ENCODE measurements around the gene CDK5R2.
"Not testable (repeated sequence)": the region's sequence is repeated elsewhere in the genome, so short reads cannot be mapped to it uniquely, and the experiment has no call there.

CDK5R2 gene

GRCh38 chr2:218959141-218959731, at the start of gene CDK5R2:
CDK5R2 (plus strand) TSS chr2:218959666; CDS start chr2:218959821, 155 bp downstream.
- no peak for TF ChIP-seq CTCF (IDR thresholded peaks at IDR 0.05; ENCODE audit: borderline replicate concordance, insufficient read depth, low read depth, low read length)
- peak within 1 kb of the TSS; percentile 40 for H3K4me3 ChIP-seq (ENCODE audit: low read depth, low read length)

DNA sequence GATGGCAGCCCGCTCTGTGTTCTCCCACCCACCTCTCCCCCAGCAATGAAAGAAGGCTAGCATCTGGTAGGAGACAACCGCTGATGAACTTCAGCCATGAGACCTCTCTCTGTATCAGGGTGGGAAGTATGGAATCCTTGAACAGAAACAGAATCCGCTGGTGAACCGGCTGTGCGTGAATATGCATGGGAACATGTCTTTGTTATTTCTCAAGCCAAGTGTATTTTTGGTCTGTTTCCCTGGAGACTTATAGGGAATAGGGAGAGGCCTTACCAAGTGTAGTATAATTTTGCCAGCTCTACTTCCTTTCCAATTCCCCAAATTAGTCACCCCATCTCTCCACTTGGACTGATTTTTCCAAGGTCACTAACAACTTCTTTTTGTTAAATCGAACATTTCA, 48.7 kb upstream of the CDK5R2 start:
- H3K4me3 ChIP-seq (ENCODE audit: low read depth, low read length): no peak overlapping the region
- no peak for TF ChIP-seq CTCF (IDR thresholded peaks at IDR 0.05; ENCODE audit: borderline replicate concordance, insufficient read depth, low read depth, low read length)

GRCh38 chr2:218920504-218920903, 39.0 kb upstream of the CDK5R2 start:
- TF ChIP-seq CTCF (IDR thresholded peaks at IDR 0.05; ENCODE audit: borderline replicate concordance, insufficient read depth, low read depth, low read length): no peak
- H3K4me3 ChIP-seq (ENCODE audit: low read depth, low read length): no peak overlapping the region

GRCh38 chr2:218924757-218925156, 34.7 kb upstream of the CDK5R2 start:
- no peak for TF ChIP-seq CTCF (IDR thresholded peaks at IDR 0.05; ENCODE audit: borderline replicate concordance, insufficient read depth, low read depth, low read length)
- H3K4me3 ChIP-seq (ENCODE audit: low read depth, low read length): no peak overlapping the region

GRCh38 chr2:218925434-218925833, 34.0 kb upstream of the CDK5R2 start:
- TF ChIP-seq CTCF (IDR thresholded peaks at IDR 0.05; ENCODE audit: borderline replicate concordance, insufficient read depth, low read depth, low read length): no peak
- no peak overlapping the region for H3K4me3 ChIP-seq (ENCODE audit: low read depth, low read length)

DNA sequence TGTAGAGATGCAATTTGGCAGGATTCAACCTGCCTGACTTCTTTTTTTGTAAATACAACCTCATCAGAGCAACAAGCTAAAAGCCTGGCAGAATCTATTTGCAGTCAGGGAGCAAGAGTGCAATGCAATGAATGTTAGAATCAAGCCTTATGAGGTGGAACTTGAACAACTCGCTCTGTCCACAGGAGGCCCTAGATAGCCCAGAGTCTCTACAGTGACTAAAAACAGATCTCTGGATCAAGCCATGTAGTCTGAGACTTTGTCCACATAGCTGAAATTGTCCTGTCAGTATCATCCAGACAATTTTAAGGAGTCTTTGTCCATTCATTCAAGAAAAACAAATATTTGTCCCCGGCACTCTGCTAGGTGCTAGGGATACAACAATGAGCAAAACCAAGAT, 32.0 kb upstream of the CDK5R2 start:
- no peak for TF ChIP-seq CTCF (IDR thresholded peaks at IDR 0.05; ENCODE audit: borderline replicate concordance, insufficient read depth, low read depth, low read length)
- no peak overlapping the region for H3K4me3 ChIP-seq (ENCODE audit: low read depth, low read length)

- no peak for TF ChIP-seq CTCF (IDR thresholded peaks at IDR 0.05; ENCODE audit: borderline replicate concordance, insufficient read depth, low read depth, low read length)
- H3K4me3 ChIP-seq (ENCODE audit: low read depth, low read length): no peak overlapping the region
Observed at GRCh38 chr2:218927876-218928275, 31.6 kb upstream of the CDK5R2 start.

DNA sequence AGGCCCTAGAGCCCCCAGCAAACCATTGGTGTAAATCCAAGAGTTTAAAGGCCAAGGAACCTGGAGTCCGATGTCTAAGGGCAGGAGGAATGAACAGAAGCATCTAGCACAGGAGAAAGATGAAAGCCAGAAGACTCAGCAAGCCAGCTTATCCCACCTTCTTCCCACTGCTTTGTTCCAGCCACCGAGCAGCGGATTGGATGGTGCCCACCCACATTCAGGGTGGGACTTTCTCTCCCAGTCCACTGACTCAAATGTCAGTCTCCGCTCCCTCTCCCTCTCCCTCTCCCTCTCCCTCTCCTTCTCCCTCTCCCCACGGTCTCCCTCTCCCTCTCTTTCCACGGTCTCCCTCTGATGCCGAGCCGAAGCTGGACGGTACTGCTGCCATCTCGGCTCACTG, 29.0 kb upstream of the CDK5R2 start:
- not testable (repeated sequence) for H3K4me3 ChIP-seq (ENCODE audit: low read depth, low read length)

- not testable (repeated sequence) for H3K4me3 ChIP-seq (ENCODE audit: low read depth, low read length)
Observed at GRCh38 chr2:218931751-218932150, 27.7 kb upstream of the CDK5R2 start.

All from GM12875 (cell line).